GM18517 (cell line): ENCODE results near the gene ENTPD5.
"Not testable (repeated sequence)": the region's sequence is repeated elsewhere in the genome, so short reads cannot be mapped to it uniquely, and the experiment has no call there.

Experiments used
- ATAC-seq: cut with Tn5 transposase; IDR thresholded peaks from one replicate; pipeline ENCODE4 v1.9.1; 2021; ENCODE audit warnings: mild to moderate bottlenecking, moderate library complexity; ENCODE audit not compliant: unreplicated experiment

Gene ENTPD5

DNA sequence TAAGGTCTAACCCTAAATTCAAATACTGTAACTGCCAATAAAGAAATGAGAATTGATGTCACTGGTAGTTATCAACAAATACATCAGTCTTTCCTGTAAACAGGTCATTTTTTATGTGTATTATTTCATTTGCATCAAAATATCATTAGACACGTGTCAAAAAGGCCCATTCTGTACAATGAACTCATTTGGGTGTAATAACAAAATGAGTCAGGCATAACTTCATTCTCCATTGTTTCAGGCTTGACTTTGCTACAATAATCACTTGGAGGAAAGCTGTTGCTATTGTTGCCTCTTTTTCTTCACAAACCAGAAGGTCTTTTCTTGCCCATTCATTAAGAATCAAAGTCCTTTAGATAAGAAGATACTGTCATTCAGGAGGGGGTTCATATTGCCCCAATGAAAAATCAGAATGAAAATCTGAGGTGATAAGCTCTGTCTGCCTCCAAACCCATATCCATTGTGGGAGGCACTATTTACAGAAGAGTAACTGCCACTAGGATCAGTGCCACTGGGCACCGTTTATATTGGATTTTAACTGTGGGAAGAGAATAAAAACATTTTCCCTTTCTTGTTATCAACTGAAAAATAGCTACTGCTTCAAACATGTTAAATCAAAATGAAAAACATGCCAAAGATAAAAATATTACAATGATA is 10.1 kb downstream of the ENTPD5 start:
- no peak for ATAC-seq

DNA sequence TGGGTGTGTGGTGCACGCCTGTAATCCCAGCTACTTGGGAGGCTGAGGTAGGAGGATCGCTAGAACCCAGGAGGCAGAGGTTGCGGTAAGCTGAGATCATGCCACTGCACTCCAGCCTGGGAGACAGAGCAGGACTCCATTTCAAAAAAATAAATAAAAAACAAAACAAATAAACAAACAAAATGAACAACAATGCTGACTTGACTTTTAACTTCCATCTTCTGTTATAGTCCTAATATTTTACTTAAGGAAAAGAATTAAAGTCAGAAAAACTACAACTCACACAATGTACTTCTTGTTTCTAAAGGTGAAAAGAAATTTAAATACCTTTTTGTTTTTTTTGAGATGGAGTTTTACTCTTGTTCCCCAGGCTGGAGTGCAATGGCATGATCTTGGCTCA is 13.4 kb downstream of the ENTPD5 start:
- not testable (repeated sequence) for ATAC-seq

DNA sequence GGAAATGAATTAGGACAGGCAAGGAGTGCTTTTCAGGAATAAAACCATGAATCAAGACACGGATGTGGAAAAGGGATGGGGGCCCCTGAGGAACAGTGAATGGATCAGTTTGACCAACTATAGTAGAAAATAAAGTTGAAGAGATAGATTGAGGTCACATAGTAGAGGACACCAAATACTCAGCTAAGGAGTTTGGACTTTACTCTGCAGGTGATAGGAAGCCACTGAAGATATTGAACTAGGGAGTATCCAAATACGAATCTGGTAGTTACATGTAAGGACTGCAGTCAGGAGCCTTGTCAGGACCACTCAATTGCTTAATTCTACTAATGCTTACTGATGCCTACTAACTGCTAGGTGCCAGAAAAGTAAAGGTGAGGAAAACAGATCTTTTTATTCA is 20.4 kb downstream of the ENTPD5 start:
- ATAC-seq = no peak

DNA sequence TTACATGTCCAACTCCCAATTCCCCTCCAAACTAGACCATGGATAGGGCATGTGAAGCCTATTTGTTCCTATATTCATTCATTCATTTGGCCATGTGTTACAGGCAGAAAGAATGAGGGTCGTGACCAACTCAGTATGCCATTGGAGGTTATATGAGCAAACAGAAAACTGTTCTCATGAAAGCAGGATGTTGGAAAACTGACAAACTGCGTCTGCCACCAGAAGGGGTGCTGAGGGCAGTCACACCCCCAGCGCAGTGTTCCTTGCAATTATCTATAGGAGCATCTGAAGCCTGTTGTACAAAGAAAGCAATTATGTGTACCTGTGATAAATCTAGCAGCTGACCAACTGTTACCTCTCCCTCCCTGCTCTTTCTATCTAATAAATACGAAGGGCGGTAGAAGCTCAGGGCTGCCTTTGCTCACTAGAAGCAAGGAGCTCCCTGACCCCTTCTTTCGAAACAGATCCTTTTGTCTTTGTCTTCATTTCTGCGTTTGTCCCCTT is 21.1 kb downstream of the ENTPD5 start:
- ATAC-seq = no peak

DNA sequence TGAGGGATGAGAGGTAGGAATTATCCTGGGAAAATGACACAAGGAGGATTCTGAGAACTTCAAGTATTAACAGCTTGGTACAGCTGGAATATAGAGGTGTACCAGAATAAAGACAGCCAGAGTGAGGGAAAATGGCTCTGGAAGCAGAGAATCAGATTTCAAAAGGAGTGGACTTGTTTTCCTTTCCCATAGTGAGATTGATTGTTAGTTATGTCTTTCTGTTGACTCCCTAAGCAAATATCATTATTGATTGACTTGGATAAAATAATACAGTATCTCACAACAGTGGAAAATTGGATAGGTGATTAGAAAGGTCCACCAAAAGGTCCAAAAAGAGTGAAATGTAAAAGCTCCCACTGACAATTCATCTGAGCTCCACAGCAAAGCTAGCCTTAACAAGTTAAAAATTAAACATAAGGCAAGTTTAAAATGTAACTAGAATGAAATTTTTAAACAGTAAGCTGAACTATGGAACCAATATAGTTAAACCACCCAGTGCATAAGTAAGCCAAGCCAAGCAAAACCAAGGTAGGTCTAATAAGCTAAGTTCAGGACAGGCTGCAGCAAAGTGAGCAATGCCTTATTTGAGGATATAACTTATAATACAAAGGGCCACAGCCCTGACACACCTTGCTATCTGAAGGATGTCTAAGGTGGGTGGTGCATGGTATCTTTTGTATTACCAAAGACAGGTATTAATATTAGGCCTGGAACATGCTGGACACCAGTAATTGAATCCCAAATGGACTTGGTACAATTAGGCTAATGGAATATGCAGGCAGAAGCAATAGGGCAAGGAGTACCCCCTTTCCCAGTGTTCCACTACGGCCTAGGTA is 21.8 kb downstream of the ENTPD5 start:
- no peak for ATAC-seq

DNA sequence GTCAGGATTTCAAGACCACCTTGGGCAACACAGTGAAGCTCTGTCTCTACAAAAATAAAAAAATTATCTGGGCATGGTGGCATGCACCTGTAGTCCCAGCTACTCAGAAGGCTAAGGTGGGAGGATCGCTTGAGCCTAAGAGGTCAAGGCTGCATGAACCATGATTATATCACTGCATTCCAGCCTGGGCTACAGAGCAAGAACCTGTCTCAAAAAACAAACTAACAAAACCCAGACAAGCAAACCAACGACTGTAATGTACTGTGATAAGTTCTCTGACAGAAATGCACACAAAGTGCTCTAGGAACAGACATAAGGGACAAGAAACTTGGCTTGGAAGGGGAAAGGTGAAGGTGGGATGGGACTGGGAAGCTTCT is 22.4 kb downstream of the ENTPD5 start:
- no peak for ATAC-seq

DNA sequence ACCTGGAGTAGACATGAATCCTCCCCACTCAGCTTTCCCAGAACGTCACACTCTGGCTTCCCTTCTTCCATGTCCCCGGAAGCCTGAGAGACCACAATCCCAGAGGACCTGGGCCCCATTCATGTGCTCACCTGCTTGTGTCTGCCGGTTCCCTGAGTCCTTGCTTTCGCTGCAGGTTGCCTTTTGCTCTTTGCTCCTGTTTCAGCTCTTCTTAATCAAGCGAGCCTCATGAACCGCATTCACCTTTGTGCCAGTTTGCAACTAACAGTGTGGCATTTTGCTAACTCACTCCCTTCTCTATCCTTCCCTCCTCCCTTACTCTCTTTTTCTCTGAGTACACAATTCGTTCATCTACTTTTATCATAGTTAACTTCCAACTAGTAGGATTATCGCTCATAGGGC is 23.1 kb downstream of the ENTPD5 start:
- ATAC-seq = no peak

DNA sequence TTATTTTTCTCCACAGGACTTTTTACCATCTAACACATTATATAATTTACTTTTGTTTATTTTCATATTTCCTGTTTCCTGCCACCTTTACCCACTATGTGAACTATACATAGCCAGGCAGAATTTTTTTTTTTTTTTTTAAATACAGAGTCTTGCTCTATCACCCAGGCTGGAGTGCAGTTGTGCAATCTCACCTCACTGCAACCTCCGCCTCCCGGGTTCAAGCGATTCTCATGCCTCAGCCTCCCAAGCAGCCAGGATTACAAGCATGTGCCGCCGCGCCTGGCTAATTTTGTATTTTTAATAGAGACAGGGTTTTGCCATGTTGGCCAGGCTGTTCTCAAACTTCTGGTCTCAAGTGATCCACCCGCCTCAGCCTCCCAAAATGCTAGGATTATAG is 24.2 kb downstream of the ENTPD5 start:
- not testable (repeated sequence) for ATAC-seq

DNA sequence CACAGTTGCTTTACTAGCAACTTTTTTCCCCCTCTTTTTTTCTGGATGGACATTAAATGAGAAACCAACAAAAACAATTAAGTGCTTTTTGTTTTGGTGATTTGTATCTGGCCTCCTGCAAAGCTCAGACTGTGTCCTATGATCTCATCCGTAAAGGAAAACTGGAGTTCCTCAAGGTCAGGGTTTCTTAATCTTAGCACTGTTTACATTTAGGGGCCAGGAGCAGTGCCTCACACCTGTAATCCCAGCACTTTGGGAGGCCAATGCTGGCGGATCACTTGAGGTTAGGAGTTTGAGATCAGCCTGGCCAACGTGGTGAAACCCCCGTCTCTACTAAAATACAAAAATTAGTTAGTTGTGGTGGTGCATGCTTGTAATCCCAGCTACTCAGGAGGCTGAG is 28.0 kb downstream of the ENTPD5 start:
- ATAC-seq = no peak

DNA sequence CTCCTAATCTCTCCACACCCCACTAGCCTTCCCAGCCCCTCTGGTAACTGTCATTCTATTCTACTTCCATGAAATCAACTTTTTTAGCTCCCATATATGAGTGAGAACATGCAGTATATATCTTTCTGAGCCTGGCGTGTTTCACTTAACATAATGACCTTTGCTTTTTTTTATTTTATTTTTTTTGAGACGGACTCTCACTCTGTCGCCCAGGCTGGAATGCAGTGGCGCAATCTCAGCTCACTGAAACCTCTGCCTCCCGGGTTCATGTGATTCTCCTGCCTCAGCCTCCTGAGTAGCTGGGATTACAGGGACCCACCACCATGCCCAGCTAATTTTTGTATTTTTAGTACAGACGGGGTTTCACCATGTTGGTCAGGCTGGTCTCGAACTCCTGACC is 30.4 kb downstream of the ENTPD5 start:
- not testable (repeated sequence) for ATAC-seq

DNA sequence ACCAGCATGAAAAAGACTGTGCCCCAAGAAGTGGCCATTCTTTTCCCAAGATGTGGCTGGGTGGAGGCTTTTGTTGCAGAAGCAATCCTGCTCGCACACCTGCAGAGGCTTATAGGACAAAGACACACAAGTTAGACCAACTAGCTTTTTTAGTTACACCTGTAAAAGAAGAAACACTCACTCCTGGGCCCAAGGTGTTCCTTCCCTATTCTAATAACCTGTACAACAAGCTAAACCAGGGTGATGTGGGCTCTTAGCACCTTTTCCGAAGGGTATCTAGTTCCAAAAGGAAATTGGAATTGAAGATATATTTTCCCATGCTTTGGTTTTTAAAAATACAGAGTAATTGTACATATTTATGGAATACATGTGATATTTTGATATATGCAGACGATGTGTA is 31.0 kb downstream of the ENTPD5 start:
- ATAC-seq = no peak

DNA sequence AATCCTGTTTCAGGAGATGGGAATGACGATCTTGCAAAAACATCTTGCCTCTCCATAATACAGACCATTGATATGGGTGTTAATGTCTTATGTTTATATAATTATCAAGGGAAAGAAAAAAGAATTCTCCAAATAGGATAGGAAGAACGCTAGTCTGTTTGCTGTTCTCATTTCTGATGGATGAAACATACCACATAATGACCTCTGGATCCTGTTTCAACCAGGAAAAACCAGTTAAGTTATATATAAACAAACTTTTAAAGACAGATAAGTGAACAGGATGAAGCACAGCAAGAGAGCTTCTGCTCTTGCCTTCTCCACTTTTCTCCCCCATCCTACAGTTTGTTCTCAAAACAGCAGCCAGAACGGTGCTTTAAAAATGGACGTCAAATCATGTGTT is 41.2 kb downstream of the ENTPD5 start:
- ATAC-seq = no peak

DNA sequence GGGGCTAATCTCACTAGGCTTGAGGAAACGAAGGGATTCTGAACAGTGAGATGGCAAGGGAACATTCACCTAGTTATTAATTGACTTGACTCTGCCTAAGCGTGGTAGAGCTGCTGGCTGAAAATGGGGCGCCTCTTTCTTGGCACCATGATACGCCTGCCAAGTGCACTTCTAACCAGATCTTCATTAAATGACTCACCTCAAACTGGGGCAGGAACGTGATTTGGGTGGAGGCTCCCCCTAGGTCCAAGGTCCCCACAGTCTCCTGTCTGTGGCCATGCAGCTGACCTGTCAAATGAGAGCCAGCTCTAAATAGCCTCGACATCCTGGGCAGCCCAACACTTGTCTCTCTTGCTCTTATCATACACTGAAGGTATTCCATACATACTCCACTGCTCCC is 43.0 kb downstream of the ENTPD5 start:
- no peak for ATAC-seq

DNA sequence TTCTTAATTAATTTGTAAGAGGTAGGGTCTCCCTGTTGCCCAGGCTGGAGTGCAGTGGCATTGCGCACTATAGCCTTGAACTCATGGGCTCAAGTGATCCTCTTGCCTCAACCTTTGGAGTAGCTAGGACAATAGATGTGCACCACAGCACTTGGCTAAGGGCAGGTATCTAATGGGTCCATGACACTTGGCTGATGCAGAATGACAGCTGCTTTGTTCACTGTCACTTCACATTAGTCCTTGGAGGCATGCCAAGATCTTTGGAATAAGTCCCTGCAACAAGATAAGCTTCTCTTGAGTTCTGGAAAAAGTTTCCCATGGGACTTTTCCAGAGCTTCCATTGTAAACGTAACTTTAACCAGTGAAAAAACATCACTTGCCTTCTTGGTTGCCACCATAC is 45.6 kb downstream of the ENTPD5 start:
- ATAC-seq = no peak

DNA sequence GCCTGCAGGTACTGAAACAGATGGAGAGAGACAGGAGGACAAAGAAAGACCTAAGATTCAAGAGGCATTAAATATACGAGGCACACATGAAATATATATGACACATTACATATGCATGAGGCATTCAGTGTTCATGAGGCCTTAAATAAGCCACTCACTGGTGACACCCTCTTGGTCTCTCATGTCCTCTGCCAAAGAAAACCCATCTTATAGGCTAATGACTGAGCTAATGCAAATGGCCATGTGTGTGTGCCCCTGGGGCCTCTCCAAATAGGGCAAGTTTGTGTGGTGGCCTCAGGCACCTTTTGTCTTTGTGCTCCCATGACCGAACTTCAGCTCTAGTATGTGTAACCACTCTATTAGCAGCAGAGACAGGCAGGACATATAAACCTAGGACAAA is 50.2 kb downstream of the ENTPD5 start:
- no peak for ATAC-seq

DNA sequence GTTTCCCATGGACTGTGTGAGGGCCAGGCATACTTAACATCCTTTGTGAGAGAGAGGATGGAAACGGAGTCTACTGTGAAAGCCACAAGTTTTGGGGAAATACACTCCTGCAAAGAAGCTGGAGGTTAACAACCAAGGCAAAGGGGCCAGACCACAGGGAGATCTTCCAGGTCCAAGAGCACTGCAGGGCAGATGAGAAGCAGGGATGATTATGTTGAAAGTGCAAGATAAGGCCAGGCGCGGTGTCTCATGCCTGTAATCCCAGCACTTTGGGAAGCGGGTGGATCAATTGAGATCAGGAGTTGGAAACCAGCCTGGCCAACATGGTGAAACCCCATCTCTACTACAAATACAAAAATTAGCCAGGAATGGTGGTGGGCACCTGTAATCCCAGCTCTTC is 53.9 kb downstream of the ENTPD5 start:
- ATAC-seq = no peak

DNA sequence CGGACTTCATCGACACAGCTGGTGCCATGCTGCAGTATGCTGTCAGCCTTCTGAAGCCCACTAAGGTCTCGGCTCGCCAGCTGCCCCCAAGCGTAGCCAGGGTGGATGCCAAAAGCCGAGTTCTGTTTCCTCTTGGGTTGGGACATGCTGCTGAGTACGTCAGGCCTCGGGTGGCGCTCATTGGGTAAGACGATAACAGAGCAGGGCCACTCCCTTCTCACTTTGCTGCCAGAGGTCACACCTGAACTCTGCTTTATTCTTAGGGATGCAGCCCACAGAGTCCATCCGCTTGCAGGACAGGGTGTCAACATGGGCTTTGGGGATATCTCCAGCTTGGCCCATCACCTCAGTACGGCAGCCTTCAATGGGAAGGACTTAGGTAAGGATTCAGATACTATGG is 57.9 kb downstream of the ENTPD5 start:
- ATAC-seq = no peak

DNA sequence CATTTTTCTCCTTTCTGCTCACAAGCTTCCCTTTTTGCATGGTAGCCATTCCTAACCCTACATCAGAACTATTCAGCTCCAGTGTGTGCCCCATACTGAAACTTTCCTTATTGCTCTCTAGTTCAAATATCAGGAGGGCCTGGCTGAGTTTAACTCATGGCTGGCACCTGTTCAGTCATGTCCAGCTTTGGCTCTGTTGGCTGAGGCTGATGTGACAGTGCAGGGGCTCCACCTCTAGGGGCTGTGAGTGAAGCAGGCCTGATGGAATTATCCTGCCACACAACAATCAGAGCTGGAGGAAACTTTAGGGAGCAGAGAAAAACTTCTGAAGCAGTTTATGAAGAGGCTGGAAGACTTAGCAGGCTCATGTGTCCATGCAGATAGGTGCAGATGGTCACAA is 60.5 kb downstream of the ENTPD5 start:
- ATAC-seq = no peak

DNA sequence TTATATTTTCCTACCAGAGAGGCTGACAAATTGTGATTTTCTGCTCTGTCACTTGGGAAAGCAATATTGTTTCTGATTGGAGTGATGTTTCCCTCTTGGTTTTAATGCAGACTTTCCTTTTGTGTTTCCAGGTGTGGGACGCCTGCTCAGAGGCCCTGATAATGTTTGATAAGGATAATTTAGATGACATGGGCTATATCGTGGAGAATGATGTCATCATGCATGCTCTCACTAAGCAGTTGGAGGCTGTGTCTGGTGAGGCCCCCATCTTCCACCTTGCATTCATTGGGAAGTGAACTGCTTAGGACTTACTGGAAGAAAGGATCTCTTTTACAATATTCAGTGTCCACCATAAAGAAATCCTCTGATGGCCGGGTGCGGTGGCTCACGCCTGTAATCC is 63.4 kb downstream of the ENTPD5 start:
- no peak for ATAC-seq

DNA sequence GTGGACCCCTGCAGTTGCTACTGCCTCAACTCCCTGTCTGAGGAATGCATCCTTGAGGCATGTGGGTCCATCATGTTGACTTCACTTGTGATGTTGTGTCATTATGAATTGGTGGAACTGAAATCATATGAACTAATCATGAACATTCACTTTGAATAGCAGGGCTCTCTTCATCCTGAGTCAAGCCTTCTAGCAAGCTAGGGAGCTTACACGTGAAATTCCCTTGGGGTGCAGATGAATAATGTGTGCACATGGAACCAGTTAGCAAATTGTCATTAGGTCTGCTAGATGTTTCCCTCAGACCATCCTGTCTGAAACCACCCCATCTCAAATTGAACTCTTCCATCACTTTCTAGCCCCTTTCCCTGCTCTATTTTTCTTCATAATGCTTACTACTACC is 65.4 kb downstream of the ENTPD5 start:
- no peak for ATAC-seq

DNA sequence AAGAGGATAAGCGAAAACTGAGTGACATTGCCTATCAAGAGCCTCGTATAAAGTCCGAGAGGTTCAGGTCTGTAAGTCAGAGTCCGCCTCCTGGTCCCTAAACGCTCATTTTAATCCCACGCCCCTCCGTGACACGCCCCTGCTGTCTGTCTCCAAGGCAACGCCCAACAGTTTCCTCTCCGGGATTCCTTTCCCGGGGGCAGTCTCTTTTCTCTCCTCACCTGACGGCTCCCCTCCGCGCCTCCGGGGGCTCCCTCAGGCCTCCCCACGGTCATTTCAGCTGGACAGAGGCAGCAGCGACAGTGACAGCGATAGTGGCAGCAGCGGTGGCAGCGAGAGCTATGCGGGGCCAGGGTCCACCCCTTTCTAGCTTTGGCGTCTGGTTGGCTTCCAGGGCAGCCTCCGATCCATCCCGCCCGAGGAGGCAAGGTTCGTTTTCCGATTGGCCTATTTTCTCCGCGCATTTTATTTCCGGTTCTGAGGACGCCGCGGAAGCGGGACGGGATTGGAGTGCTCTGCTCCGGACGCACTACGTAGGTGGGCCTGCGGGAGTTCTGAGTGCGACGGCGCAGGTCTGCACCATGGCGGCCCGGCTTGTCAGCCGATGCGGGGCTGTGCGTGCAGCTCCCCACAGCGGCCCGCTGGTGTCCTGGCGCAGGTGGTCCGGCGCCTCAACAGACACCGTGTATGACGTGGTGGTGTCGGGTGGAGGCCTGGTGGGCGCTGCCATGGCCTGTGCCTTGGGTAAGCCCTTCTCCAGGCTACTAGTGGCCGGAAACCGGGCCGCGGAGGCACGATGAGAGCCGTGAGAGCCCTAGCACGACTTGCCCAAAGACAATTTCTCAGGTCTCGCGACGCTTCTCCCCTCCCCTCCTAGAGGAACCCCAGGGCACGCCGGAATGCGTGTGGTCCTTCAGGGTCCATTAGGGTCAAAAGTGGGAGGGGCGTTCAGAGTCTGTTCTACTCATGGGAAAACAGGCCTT is 69.0 kb downstream of the ENTPD5 start, which contains the start of the genes COQ6 and FAM161B:
Gene COQ6 (plus strand): TSS at position 551 of the 983 bp plus-strand sequence. CDS start 31 bp downstream, at position 582.
Gene FAM161B (minus strand): TSS at position 343 of the 983 bp plus-strand sequence. CDS start 68 bp downstream, at position 275.
- ATAC-seq = peak; percentile 89
